HFFc6 (cell line): ENCODE data around the gene KRT1. TPM values are rescaled to one million over a fixed set of nuclear protein-coding genes. Genes with fewer than 3 reads are reported as not detected.

Experiments used
- DNase-seq: peaks from one replicate; pipeline ENCODE4 v3.0.0-alpha.2; 2018
- H3K27ac Mint-ChIP-seq: 2 replicates; pipeline ENCODE4 v1.8.0; 2020; ENCODE audit warnings: mild to moderate bottlenecking, mixed read lengths
- H3K27me3 Mint-ChIP-seq: 2 replicates; pipeline ENCODE4 v1.8.0; 2021; ENCODE audit warnings: mild to moderate bottlenecking, moderate library complexity, mixed read lengths; ENCODE audit not compliant: insufficient read depth
- H3K36me3 Mint-ChIP-seq: 2 replicates; pipeline ENCODE4 v1.8.0; 2021; ENCODE audit warnings: low read depth, mixed read lengths
- H3K4me1 Mint-ChIP-seq: 2 replicates; pipeline ENCODE4 v1.8.0; 2020; ENCODE audit warnings: low read depth, mixed read lengths
- H3K4me3 Mint-ChIP-seq: 2 replicates; pipeline ENCODE4 v1.8.0; 2020; ENCODE audit warnings: mild to moderate bottlenecking, moderate library complexity, mixed read lengths
- H3K9me3 Mint-ChIP-seq: 2 replicates; pipeline ENCODE4 v1.8.0; 2020; ENCODE audit warnings: mild to moderate bottlenecking, mixed read lengths
- CTCF ChIP-seq: fragments of 200-600 bp; sonication (generic); IDR thresholded peaks from 2 replicates; pipeline ENCODE4 v1.5.0; 2021; ENCODE audit warnings: antibody characterized with exemption, mild to moderate bottlenecking
- long read RNA-seq: library from polyadenylated mRNA; unstranded; transcript quantifications from one replicate; pipeline ENCODE4 v2.0.0, GENCODE V29; 2019
- total RNA-seq, 6 experiments: library from RNA; stranded (reverse); fragmentation: NEBNext Ultra II Directional; extraction: Animal tissue kit (Norgen Biotek cat#: 25700); gene quantifications; 2 replicates in 1 of 6; 3 replicates in 5 of 6; pipeline ENCODE4 v1.2.3, GENCODE V29; 2021

The KRT1 gene
- total RNA-seq, result not detected
- long read RNA-seq, result 0 reads

- no peak for DNase-seq
- H3K36me3 Mint-ChIP-seq, result no peaks in the 10 kb centered on the region
- no peaks in the 10 kb centered on the region for H3K9me3 Mint-ChIP-seq
- H3K27ac Mint-ChIP-seq, result no peak within 1 kb of the TSS
- peaks cover 56% of the 10 kb centered on the region for H3K27me3 Mint-ChIP-seq
- no peaks in the 10 kb centered on the region for H3K4me1 Mint-ChIP-seq
- TF ChIP-seq CTCF, result no peak
- no peak within 1 kb of the TSS for H3K4me3 Mint-ChIP-seq
Measured at GRCh38 chr12:52680363-52680762, at the start of gene KRT1. Gene KRT1 (minus strand): TSS chr12:52680407. CDS start chr12:52680348, 59 bp downstream.

- DNase-seq, result no peak
- Mint-ChIP-seq H3K27me3 (peaks cover 54% of the 10 kb centered on the region), H3K4me1 (no peaks in the 10 kb centered on the region), H3K4me3 (no peak overlapping the region), H3K27ac (no peak overlapping the region), H3K36me3 (no peaks in the 10 kb centered on the region), H3K9me3 (no peaks in the 10 kb centered on the region; the same call in 1 of the 2 replicates)
- TF ChIP-seq CTCF, result no peak
Measured at GRCh38 chr12:52729147-52729546, 48.9 kb upstream of the KRT1 start.

GRCh38 chr12:52728374-52728773 lies 48.2 kb upstream of the KRT1 start:
- DNase-seq, result no peak
- Mint-ChIP-seq H3K4me1 (no peaks in the 10 kb centered on the region), H3K27ac (no peak overlapping the region), H3K36me3 (no peaks in the 10 kb centered on the region), H3K27me3 (peaks cover 51% of the 10 kb centered on the region), H3K9me3 (no peaks in the 10 kb centered on the region; the same call in 1 of the 2 replicates), H3K4me3 (no peak overlapping the region)
- TF ChIP-seq CTCF, result no peak

- Mint-ChIP-seq H3K4me3 (no peak overlapping the region), H3K27ac (no peak overlapping the region), H3K9me3 (no peaks in the 10 kb centered on the region; the same call in 1 of the 2 replicates), H3K27me3 (peaks cover 53% of the 10 kb centered on the region), H3K36me3 (no peaks in the 10 kb centered on the region), H3K4me1 (no peaks in the 10 kb centered on the region)
- no peak for DNase-seq
- no peak for TF ChIP-seq CTCF
Measured at GRCh38 chr12:52727037-52727436, 46.8 kb upstream of the KRT1 start.

GRCh38 chr12:52726451-52726850 lies 46.2 kb upstream of the KRT1 start:
- no peaks in the 10 kb centered on the region for H3K4me1 Mint-ChIP-seq
- peaks cover 50% of the 10 kb centered on the region for H3K27me3 Mint-ChIP-seq
- H3K9me3 Mint-ChIP-seq, result no peaks in the 10 kb centered on the region
- no peak for TF ChIP-seq CTCF
- H3K27ac Mint-ChIP-seq, result no peak overlapping the region
- no peak overlapping the region for H3K4me3 Mint-ChIP-seq
- H3K36me3 Mint-ChIP-seq, result no peaks in the 10 kb centered on the region
- DNase-seq, result no peak

GRCh38 chr12:52724384-52724783 lies 44.2 kb upstream of the KRT1 start:
- peaks cover 45% of the 10 kb centered on the region for H3K27me3 Mint-ChIP-seq
- no peaks in the 10 kb centered on the region for H3K36me3 Mint-ChIP-seq
- no peak overlapping the region for H3K27ac Mint-ChIP-seq
- no peak for TF ChIP-seq CTCF
- no peak overlapping the region for H3K4me3 Mint-ChIP-seq
- H3K9me3 Mint-ChIP-seq, result no peaks in the 10 kb centered on the region
- H3K4me1 Mint-ChIP-seq, result peaks cover 6% of the 10 kb centered on the region
- DNase-seq, result no peak
